ENCODE results near the gene MAP2K7. TPM values are rescaled to one million over a fixed set of nuclear protein-coding genes. Genes with fewer than 3 reads are reported as not detected.
A peak's percentile ranks its signal among the peaks of the same experiment; 100 is the strongest.
"Not testable (repeated sequence)": the region's sequence is repeated elsewhere in the genome, so short reads cannot be mapped to it uniquely, and the experiment has no call there.

The MAP2K7 gene
- total RNA-seq, 1 experiment from 2014 or later: 39.4 TPM

DNA sequence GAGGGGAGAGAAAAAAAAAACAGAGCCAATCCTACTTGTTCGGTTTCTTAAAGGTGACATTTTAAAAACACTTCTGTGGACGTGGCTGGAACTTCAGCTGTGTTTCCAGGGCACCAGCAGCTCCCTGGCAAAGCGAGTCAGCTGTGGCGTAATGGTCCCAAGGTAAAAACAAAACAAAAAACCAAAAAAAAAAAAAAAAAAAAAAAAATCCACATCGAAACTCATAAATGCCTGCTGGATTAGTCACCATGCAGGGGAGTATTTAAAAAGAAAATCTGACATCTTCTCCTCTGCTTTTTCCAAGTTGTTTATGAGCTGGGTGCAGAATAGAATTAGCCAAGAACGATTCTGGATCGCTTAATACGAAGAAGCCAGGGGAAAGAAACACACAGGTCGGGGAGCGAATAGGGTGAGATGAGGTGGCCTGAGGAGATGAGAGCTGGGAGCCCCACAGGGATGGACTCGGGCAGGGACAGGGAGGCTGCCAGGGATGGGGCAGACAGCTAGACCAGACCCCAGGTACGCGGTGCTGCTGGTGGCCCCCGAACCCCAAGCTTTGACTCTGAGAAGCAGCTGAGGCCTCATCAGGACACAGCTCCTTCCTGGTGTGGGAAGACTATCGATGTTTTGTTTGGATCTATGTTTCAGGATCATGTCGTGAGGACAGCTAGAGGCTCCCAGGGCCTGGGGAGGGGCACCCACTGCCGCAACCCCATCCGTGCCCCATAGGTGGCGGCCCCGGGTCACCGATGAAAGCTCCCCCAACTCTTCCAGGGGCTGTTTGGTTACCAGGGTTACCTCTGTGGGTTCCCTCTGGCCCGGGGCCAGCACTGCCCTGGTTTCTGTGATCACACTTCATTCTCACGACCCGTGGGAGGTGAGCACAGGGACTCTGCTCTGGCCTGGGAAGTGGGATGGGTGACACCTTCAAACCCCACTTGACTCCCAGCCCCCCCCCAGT is 25.3 kb downstream of the MAP2K7 start:
- Mint-ChIP-seq H3K27ac (peak overlapping the region; percentile 70; the same call in 1 of the 2 replicates), H3K36me3 (peaks cover 17% of the 10 kb centered on the region), H3K27me3 (ENCODE audit: low read depth) (no peaks in the 10 kb centered on the region), H3K4me1 (peaks cover 4% of the 10 kb centered on the region; the same call in 1 of the 2 replicates), H3K4me3 (no peak overlapping the region), H3K9me3 (no peaks in the 10 kb centered on the region)
- POLR2A ChIA-PET: interaction anchor here (0.7 to 1.3 kb wide), 3 partner anchors 15 to 71 kb away, joined by 8 to 13 read pairs (median 11); partner anchors contain the start of gene TIMM44
- ATAC-seq (peak; percentile 63), DNase-seq (ENCODE audit: low spot score) (peak; percentile 84)
- CTCF ChIA-PET: interaction anchor here (0.7 to 2.5 kb wide), 24 partner anchors 8 to 361 kb away, joined by 3 to 43 read pairs (median 7); partner anchors contain the start of genes MAP2K7, SNAPC2 and TIMM44
- TF ChIP-seq ZNF396 (CRISPR knock-in tag; IDR thresholded peaks at IDR 0.05; ENCODE audit: borderline replicate concordance): no peak
- TF ChIP-seq, protein P1, sequence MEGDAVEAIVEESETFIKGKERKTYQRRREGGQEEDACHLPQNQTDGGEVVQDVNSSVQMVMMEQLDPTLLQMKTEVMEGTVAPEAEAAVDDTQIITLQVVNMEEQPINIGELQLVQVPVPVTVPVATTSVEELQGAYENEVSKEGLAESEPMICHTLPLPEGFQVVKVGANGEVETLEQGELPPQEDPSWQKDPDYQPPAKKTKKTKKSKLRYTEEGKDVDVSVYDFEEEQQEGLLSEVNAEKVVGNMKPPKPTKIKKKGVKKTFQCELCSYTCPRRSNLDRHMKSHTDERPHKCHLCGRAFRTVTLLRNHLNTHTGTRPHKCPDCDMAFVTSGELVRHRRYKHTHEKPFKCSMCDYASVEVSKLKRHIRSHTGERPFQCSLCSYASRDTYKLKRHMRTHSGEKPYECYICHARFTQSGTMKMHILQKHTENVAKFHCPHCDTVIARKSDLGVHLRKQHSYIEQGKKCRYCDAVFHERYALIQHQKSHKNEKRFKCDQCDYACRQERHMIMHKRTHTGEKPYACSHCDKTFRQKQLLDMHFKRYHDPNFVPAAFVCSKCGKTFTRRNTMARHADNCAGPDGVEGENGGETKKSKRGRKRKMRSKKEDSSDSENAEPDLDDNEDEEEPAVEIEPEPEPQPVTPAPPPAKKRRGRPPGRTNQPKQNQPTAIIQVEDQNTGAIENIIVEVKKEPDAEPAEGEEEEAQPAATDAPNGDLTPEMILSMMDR (IDR thresholded peaks at IDR 0.05): peak; percentile 71

DNA sequence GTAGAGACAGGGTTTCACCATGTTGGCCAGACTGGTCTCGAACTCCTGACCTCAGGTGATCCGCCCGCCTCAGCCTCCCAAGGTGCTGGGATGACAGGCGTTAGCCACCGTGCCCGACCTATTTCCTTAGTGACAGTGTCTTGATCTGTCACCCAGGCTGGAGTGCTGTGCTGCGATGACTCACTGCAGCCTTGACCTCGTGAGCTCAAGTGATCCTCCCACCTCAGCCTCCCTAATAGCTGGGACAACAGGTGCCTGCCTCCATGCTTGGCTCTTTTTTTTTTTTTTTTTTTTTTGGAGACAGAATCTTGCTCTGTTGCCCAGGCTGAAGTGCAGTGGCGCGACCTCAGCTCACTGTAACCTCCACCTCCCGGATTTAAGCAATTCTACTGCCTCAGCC is 26.4 kb downstream of the MAP2K7 start:
- DNase-seq (ENCODE audit: low spot score); H3K27me3 Mint-ChIP-seq (ENCODE audit: low read depth); H3K4me3 Mint-ChIP-seq; H3K27ac Mint-ChIP-seq; H3K9me3 Mint-ChIP-seq; ATAC-seq; H3K4me1 Mint-ChIP-seq: not testable (repeated sequence)
- H3K36me3 Mint-ChIP-seq: peaks cover 21% of the 10 kb centered on the region
- POLR2A ChIA-PET: interaction anchor here (0.6 to 0.9 kb wide), 5 partner anchors 13 to 209 kb away, joined by 3 to 6 read pairs (median 3); partner anchors contain the start of gene TIMM44
- CTCF ChIA-PET: interaction anchor here (1.1 to 2.5 kb wide), 7 partner anchors 8 to 125 kb away, joined by 3 to 43 read pairs (median 11); partner anchors contain the start of genes SNAPC2 and TIMM44

DNA sequence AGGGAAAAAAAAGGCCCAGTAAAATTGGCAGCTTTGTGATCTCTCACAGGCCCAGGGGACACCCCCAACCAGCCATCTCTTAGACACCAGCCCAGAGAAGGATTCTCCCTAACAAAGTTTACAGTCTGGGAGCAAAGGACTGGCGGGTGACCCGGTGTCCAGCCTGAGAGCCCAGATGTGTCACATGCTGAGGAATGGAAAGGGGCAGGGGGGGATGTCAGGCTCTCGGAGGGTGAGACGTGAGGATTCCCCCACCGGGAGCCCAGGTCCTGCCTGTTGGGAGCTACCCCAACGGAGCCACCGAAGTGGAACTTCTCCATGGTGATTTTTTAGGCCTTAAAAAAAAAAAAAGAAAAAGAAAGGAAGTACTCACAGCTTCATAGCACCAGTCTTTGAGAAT is 27.1 kb downstream of the MAP2K7 start:
- ATAC-seq: no peak
- Mint-ChIP-seq H3K4me1 (peaks cover 4% of the 10 kb centered on the region; the same call in 1 of the 2 replicates), H3K36me3 (peaks cover 23% of the 10 kb centered on the region), H3K4me3 (no peak overlapping the region), H3K27ac (no peak overlapping the region), H3K27me3 (ENCODE audit: low read depth) (no peaks in the 10 kb centered on the region), H3K9me3 (no peaks in the 10 kb centered on the region)
- TF ChIP-seq, protein P2, sequence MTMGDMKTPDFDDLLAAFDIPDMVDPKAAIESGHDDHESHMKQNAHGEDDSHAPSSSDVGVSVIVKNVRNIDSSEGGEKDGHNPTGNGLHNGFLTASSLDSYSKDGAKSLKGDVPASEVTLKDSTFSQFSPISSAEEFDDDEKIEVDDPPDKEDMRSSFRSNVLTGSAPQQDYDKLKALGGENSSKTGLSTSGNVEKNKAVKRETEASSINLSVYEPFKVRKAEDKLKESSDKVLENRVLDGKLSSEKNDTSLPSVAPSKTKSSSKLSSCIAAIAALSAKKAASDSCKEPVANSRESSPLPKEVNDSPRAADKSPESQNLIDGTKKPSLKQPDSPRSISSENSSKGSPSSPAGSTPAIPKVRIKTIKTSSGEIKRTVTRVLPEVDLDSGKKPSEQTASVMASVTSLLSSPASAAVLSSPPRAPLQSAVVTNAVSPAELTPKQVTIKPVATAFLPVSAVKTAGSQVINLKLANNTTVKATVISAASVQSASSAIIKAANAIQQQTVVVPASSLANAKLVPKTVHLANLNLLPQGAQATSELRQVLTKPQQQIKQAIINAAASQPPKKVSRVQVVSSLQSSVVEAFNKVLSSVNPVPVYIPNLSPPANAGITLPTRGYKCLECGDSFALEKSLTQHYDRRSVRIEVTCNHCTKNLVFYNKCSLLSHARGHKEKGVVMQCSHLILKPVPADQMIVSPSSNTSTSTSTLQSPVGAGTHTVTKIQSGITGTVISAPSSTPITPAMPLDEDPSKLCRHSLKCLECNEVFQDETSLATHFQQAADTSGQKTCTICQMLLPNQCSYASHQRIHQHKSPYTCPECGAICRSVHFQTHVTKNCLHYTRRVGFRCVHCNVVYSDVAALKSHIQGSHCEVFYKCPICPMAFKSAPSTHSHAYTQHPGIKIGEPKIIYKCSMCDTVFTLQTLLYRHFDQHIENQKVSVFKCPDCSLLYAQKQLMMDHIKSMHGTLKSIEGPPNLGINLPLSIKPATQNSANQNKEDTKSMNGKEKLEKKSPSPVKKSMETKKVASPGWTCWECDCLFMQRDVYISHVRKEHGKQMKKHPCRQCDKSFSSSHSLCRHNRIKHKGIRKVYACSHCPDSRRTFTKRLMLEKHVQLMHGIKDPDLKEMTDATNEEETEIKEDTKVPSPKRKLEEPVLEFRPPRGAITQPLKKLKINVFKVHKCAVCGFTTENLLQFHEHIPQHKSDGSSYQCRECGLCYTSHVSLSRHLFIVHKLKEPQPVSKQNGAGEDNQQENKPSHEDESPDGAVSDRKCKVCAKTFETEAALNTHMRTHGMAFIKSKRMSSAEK (CRISPR knock-in tag; IDR thresholded peaks at IDR 0.05; ENCODE audit: borderline replicate concordance): no peak
- TF ChIP-seq ZNF396 (CRISPR knock-in tag; IDR thresholded peaks at IDR 0.05; ENCODE audit: borderline replicate concordance) (no peak), TCF7 (CRISPR knock-in tag; IDR thresholded peaks at IDR 0.05; ENCODE audit: low read depth) (no peak), TEAD1 (CRISPR knock-in tag; IDR thresholded peaks at IDR 0.05) (no peak), NR3C1 (CRISPR knock-in tag; conservative IDR thresholded peaks at IDR 0.05; ENCODE audit: low read depth) (no peak), ZBTB21 (CRISPR knock-in tag; IDR thresholded peaks at IDR 0.05; ENCODE audit: borderline replicate concordance) (no peak)
- TF ChIP-seq, protein P3, sequence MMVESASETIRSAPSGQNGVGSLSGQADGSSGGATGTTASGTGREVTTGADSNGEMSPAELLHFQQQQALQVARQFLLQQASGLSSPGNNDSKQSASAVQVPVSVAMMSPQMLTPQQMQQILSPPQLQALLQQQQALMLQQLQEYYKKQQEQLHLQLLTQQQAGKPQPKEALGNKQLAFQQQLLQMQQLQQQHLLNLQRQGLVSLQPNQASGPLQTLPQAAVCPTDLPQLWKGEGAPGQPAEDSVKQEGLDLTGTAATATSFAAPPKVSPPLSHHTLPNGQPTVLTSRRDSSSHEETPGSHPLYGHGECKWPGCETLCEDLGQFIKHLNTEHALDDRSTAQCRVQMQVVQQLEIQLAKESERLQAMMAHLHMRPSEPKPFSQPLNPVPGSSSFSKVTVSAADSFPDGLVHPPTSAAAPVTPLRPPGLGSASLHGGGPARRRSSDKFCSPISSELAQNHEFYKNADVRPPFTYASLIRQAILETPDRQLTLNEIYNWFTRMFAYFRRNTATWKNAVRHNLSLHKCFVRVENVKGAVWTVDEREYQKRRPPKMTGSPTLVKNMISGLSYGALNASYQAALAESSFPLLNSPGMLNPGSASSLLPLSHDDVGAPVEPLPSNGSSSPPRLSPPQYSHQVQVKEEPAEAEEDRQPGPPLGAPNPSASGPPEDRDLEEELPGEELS (CRISPR knock-in tag; IDR thresholded peaks at IDR 0.05): no peak
- ChIA-PET POLR2A (interaction anchor here (0.6 to 0.9 kb wide), 3 partner anchors 13 to 138 kb away, joined by 3 to 5 read pairs (median 3); partner anchors contain the start of gene TIMM44), CTCF (interaction anchor here (1.6 to 2.5 kb wide), 3 partner anchors 10 to 13 kb away, joined by 4 to 43 read pairs (median 39); partner anchors contain the start of genes SNAPC2 and TIMM44)
- no peak for DNase-seq (ENCODE audit: low spot score)
